HepG2 (cell line): ENCODE measurements around the gene NIPAL3. TPM values are rescaled to one million over a fixed set of nuclear protein-coding genes. Genes with fewer than 3 reads are reported as not detected.

ENCODE experiments used
- ATAC-seq: fragments of 200-7000 bp; cut with Tn5 transposase; 3 replicates; pipeline ENCODE4 v1.9.1; 2020; ENCODE audit warnings: mild to moderate bottlenecking, moderate library complexity
- BruUV-seq: library from RNA; stranded (reverse); fragments of 400-500 nt; replicated peaks from 2 replicates; lab custom pipeline; 2021; lab: Mats Ljungman, UMichigan
- CTCF ChIA-PET: fragments of 300-600 bp; formaldehyde crosslinking; extraction: SDS; loops from one replicate; lab custom pipeline; 2021; ENCODE audit warnings: low total read pairs, inconsistent platforms, low intra/inter-chr PET ratio; lab: Yijun Ruan, JAX
- POLR2A ChIA-PET: fragments of 350-600 bp; sonication (Branson Sonifier 250); formaldehyde crosslinking; loops from one replicate; lab custom pipeline; 2020; ENCODE audit warnings: antibody characterized with exemption, inconsistent platforms; lab: Yijun Ruan, JAX
- DNase-seq: peaks from one replicate; pipeline ENCODE4 v3.0.0-alpha.2; 2015; ENCODE audit warnings: low spot score
- FAIRE-seq: peaks from 3 replicates; lab custom pipeline; 2011; peaks lifted over from hg19 to GRCh38; lab: Jason Lieb, UNC
- H2AFZ ChIP-seq: one replicate; pipeline ENCODE4 v1.6.1; 2011; ENCODE audit warnings: low read length, inconsistent platforms
- H3K27ac ChIP-seq: fragments of 300-600 bp; 3 replicates; pipeline ENCODE4 v1.8.0; 2011; ENCODE audit warnings: mixed run types, mild to moderate bottlenecking, mixed read lengths, low read length, inconsistent platforms; ENCODE audit not compliant: insufficient read depth; ENCODE audit errors: extremely low read length
- H3K27me3 ChIP-seq, 2 experiments: fragments of 200-600 bp in 1 of 2; 2 replicates in 1 of 2; 3 replicates in 1 of 2; pipeline versions ENCODE4 v1.6.0 to v1.8.0; 2011; ENCODE audit warnings: low read length in 2 of 2, mild to moderate bottlenecking in 2 of 2, moderate library complexity in 2 of 2, inconsistent platforms in 1 of 2; ENCODE audit not compliant: insufficient read depth in 2 of 2, control insufficient read depth in 1 of 2
- H3K36me3 ChIP-seq, 2 experiments: fragments of 200-600 bp in 1 of 2; replicated peaks in 1 of 2; 2 replicates in 1 of 2; 3 replicates in 1 of 2; pipeline versions ENCODE4 v1.5.1 to v1.8.0; 2011; ENCODE audit warnings: low read length in 2 of 2, inconsistent platforms in 1 of 2; ENCODE audit not compliant: insufficient read depth in 2 of 2, control insufficient read depth in 1 of 2
- H3K4me1 ChIP-seq: 2 replicates; pipeline ENCODE4 v1.5.1; 2012; ENCODE audit warnings: low read length, inconsistent platforms; ENCODE audit not compliant: insufficient read depth
- H3K4me2 ChIP-seq: 2 replicates; pipeline ENCODE4 v1.6.0; 2011; ENCODE audit warnings: low read depth, low read length, inconsistent platforms
- H3K4me3 ChIP-seq, 3 experiments: fragments of 200-600 bp in 1 of 3; sonication (generic), shearing (Covaris generic) in 1 of 3; replicated peaks in 1 of 3; 2 replicates each; pipeline ENCODE4 v1.5.1; 2011 to 2016; ENCODE audit warnings: low read length in 3 of 3, inconsistent platforms in 2 of 3, low read depth in 2 of 3, mild to moderate bottlenecking in 2 of 3, control low read depth in 1 of 3, mixed read lengths in 1 of 3; ENCODE audit not compliant: insufficient read depth in 1 of 3
- H3K79me2 ChIP-seq: one replicate; pipeline ENCODE4 v1.6.1; 2011; ENCODE audit warnings: low read length, inconsistent platforms; ENCODE audit not compliant: insufficient read depth
- H3K9ac ChIP-seq: 2 replicates; pipeline ENCODE4 v1.6.0; 2011; ENCODE audit warnings: mild to moderate bottlenecking, low read depth, low read length, inconsistent platforms; ENCODE audit not compliant: insufficient read depth
- H3K9me3 ChIP-seq: 2 replicates; pipeline ENCODE4 v1.5.1; 2012; ENCODE audit warnings: mild to moderate bottlenecking, low read length
- H4K20me1 ChIP-seq: 2 replicates; pipeline ENCODE4 v1.6.0; 2011; ENCODE audit warnings: inconsistent platforms, mild to moderate bottlenecking, low read length, moderate library complexity; ENCODE audit not compliant: insufficient read depth
- MTF1 ChIP-seq: sonication (generic); formaldehyde crosslinking; IDR thresholded peaks from 2 replicates; pipeline ENCODE4 v1.5.0; 2020; ENCODE audit warnings: missing genetic modification reagents
- NFYB ChIP-seq: sonication (generic); formaldehyde crosslinking; IDR thresholded peaks from 2 replicates; pipeline ENCODE4 v1.4.0; 2020; ENCODE audit warnings: missing genetic modification reagents
- RBFOX2 ChIP-seq: fragments of 200-400 bp; formaldehyde crosslinking; IDR thresholded peaks from 2 replicates; pipeline ENCODE4 v1.6.1; 2017; ENCODE audit warnings: low read depth, mild to moderate bottlenecking, low read length
- TAF1 ChIP-seq: sonication (generic); formaldehyde crosslinking; IDR thresholded peaks from 2 replicates; pipeline ENCODE4 v1.4.0; 2020; ENCODE audit warnings: missing genetic modification reagents
- ZKSCAN8 ChIP-seq: IDR thresholded peaks from 2 replicates; pipeline ENCODE4 v1.6.1; 2016; ENCODE audit warnings: borderline replicate concordance, missing genetic modification reagents, missing compliant biosample characterization
- ZNF317 ChIP-seq: sonication (generic); formaldehyde crosslinking; IDR thresholded peaks from 2 replicates; pipeline ENCODE4 v1.5.0; 2020; ENCODE audit warnings: mild to moderate bottlenecking, missing genetic modification reagents
- ZNF335 ChIP-seq: sonication (generic); formaldehyde crosslinking; IDR thresholded peaks from 2 replicates; pipeline ENCODE4 v1.4.0; 2020; ENCODE audit warnings: missing genetic modification reagents
- ZNF629 ChIP-seq: sonication (generic); formaldehyde crosslinking; conservative IDR thresholded peaks from 2 replicates; pipeline ENCODE4 v1.5.0; 2020; ENCODE audit warnings: missing genetic modification reagents
- ZSCAN21 ChIP-seq: sonication (generic); formaldehyde crosslinking; IDR thresholded peaks from 2 replicates; pipeline ENCODE4 v1.8.0; 2022; ENCODE audit warnings: mild to moderate bottlenecking, missing genetic modification reagents, moderate library complexity, borderline replicate concordance
- WGBS: methylation state at CpG from one replicate; pipeline ENCODE4 v1.1.6; 2017; ENCODE audit warnings: low lambda C conversion rate; 5-methylcytosine and 5-hydroxymethylcytosine counted together
- in situ Hi-C: cut with HindIII; loops from 2 replicates; pipeline ENCODE4 v1.10.0; 2017; ENCODE audit warnings: low pct_unique_long_range_greater_than_20kb; ENCODE audit not compliant: extremely low pct_ligation_motif_present
- intact Hi-C: fragments of 100-400 bp; cut with micrococcal nuclease; formaldehyde crosslinking; loops from one replicate; pipeline ENCODE4 v1.10.0; 2022; ENCODE audit not compliant: unreplicated experiment
- polyA plus RNA-seq, 8 experiments: library from polyadenylated mRNA; depleted of rRNA in 3 of 8; stranded (reverse) in 7 of 8; unstranded in 1 of 8; fragments of >200 nt; fragmentation: Illumina TruSeq in 4 of 8; extraction: Trizol in 4 of 8; gene quantifications; 2 replicates each; pipeline versions ENCODE4 v1.2.1 to v1.2.3, GENCODE V29; 2011 to 2016; ENCODE audit warnings: low read depth in 4 of 8, missing spikeins in 1 of 8, mixed read lengths in 1 of 8; ENCODE audit not compliant: insufficient read depth in 1 of 8
- total RNA-seq, 5 experiments: library from RNA; depleted of rRNA; stranded (reverse); fragments of >200 nt; fragmentation: Illumina TruSeq; extraction: Trizol; gene quantifications; 2 replicates each; pipeline ENCODE4 v1.2.3, GENCODE V29; 2016; ENCODE audit warnings: low read depth in 1 of 5
- TF ChIP-seq, protein P1 (sequence below): sonication (generic); formaldehyde crosslinking; conservative IDR thresholded peaks from 2 replicates; pipeline ENCODE4 v1.4.0; 2020; ENCODE audit warnings: missing genetic modification reagents
- TF ChIP-seq, protein P2 (sequence below): sonication (generic); formaldehyde crosslinking; IDR thresholded peaks from 2 replicates; pipeline ENCODE4 v1.4.0; 2020; ENCODE audit warnings: missing genetic modification reagents
- TF ChIP-seq, protein P3 (sequence below): conservative IDR thresholded peaks from 2 replicates; pipeline ENCODE4 v1.6.1; 2018; ENCODE audit warnings: missing genetic modification reagents

Gene NIPAL3
- total and polyA plus RNA-seq, 2 of the 13 experiments (the other 11 are each of a cell fraction or from before 2014, with no cell fraction given) = 5.6 to 8.6 TPM

GRCh38 chr1:24441996-24442668 is 26.5 kb downstream of the NIPAL3 start:
- no peak overlapping the region for H3K4me2 ChIP-seq
- DNase-seq = no peak
- ChIA-PET POLR2A (no interaction called here), CTCF (no interaction called here)
- H3K27ac ChIP-seq = no peak overlapping the region
- no peaks in the 10 kb centered on the region for H3K79me2 ChIP-seq
- H3K36me3 ChIP-seq = no peaks in the 10 kb centered on the region
- no peak for ATAC-seq
- no peak overlapping the region for H3K9ac ChIP-seq
- H3K9me3 ChIP-seq = no peaks in the 10 kb centered on the region
- H3K4me3 ChIP-seq = no peak overlapping the region
- in situ Hi-C loops (no loop called here), intact Hi-C loops (no loop called here)
- H3K27me3 ChIP-seq = no peaks in the 10 kb centered on the region
- TF ChIP-seq, protein P1, sequence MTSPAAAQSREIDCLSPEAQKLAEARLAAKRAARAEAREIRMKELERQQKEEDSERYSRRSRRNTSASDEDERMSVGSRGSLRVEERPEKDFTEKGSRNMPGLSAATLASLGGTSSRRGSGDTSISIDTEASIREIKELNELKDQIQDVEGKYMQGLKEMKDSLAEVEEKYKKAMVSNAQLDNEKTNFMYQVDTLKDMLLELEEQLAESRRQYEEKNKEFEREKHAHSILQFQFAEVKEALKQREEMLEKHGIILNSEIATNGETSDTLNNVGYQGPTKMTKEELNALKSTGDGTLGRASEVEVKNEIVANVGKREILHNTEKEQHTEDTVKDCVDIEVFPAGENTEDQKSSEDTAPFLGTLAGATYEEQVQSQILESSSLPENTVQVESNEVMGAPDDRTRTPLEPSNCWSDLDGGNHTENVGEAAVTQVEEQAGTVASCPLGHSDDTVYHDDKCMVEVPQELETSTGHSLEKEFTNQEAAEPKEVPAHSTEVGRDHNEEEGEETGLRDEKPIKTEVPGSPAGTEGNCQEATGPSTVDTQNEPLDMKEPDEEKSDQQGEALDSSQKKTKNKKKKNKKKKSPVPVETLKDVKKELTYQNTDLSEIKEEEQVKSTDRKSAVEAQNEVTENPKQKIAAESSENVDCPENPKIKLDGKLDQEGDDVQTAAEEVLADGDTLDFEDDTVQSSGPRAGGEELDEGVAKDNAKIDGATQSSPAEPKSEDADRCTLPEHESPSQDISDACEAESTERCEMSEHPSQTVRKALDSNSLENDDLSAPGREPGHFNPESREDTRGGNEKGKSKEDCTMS = no peak
- TF ChIP-seq ZNF629 (CRISPR knock-in tag) = 0 out of 2 replicates have a peak, but pooled peaks have one; percentile 32
- no peak for TF ChIP-seq MTF1 (CRISPR knock-in tag)
- no peak for TF ChIP-seq ZKSCAN8
- TF ChIP-seq, all 625 proteins: peak for 1
- Histone ChIP-seq H3K4me1 (peaks cover 5% of the 10 kb centered on the region; the same call in 1 of the 2 replicates), H2AFZ (no peak overlapping the region), H4K20me1 (no peaks in the 10 kb centered on the region)
- 87% methylated on average over 12 of the region's 14 CpGs for WGBS
- no TSS peak for BruUV-seq
- FAIRE-seq = no peak

DNA sequence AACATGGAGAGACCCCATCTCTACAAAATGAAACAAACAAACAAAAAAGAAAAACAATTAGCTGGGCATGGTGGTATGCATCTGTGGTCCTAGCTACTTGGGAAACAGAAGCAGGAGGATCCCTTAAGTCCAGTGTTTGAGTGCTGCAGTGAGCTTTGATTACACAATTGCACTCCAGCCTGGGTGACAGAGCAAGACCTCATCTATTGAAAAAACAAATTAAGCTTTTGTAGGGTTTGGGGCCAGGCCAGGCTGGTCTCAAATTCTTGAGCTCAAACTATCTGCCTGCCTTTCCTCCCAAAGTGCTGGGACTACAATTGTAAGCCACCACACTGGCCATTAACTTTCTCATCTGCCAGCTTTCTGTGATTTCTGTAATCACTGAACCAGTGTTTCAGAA is 27.2 kb downstream of the NIPAL3 start:
- Histone ChIP-seq H3K27ac (no peak overlapping the region), H3K4me1 (peaks cover 5% of the 10 kb centered on the region; the same call in 1 of the 2 replicates), H3K9ac (no peak overlapping the region), H3K9me3 (no peaks in the 10 kb centered on the region), H3K4me2 (no peak overlapping the region), H3K4me3 (no peak overlapping the region), H3K79me2 (no peaks in the 10 kb centered on the region), H4K20me1 (no peaks in the 10 kb centered on the region), H3K36me3 (no peaks in the 10 kb centered on the region), H3K27me3 (no peaks in the 10 kb centered on the region), H2AFZ (no peak overlapping the region)
- ChIA-PET POLR2A (interaction anchor here (1.2 kb wide), 1 partner anchor 59 kb away, joined by 3 read pairs; the partner anchor contains the start of gene RCAN3), CTCF (no interaction called here)
- BruUV-seq = no TSS peak
- intact Hi-C loops (no loop called here), in situ Hi-C loops (no loop called here)
- no peak for FAIRE-seq
- no peak for DNase-seq
- ATAC-seq = no peak
- no peak for TF ChIP-seq ZNF317 (CRISPR knock-in tag)
- TF ChIP-seq, protein P2, sequence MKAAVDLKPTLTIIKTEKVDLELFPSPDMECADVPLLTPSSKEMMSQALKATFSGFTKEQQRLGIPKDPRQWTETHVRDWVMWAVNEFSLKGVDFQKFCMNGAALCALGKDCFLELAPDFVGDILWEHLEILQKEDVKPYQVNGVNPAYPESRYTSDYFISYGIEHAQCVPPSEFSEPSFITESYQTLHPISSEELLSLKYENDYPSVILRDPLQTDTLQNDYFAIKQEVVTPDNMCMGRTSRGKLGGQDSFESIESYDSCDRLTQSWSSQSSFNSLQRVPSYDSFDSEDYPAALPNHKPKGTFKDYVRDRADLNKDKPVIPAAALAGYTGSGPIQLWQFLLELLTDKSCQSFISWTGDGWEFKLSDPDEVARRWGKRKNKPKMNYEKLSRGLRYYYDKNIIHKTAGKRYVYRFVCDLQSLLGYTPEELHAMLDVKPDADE (CRISPR knock-in tag) = no peak
- no peak for TF ChIP-seq ZSCAN21 (CRISPR knock-in tag)
- TF ChIP-seq ZNF335 (CRISPR knock-in tag) = no peak
- no peak for TF ChIP-seq NFYB
- no peak for TF ChIP-seq TAF1 (CRISPR knock-in tag)
- no peak for TF ChIP-seq RBFOX2
- TF ChIP-seq, protein P3, sequence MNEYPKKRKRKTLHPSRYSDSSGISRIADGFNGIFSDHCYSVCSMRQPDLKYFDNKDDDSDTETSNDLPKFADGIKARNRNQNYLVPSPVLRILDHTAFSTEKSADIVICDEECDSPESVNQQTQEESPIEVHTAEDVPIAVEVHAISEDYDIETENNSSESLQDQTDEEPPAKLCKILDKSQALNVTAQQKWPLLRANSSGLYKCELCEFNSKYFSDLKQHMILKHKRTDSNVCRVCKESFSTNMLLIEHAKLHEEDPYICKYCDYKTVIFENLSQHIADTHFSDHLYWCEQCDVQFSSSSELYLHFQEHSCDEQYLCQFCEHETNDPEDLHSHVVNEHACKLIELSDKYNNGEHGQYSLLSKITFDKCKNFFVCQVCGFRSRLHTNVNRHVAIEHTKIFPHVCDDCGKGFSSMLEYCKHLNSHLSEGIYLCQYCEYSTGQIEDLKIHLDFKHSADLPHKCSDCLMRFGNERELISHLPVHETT (CRISPR knock-in tag) = no peak
